ENCODE measurements around the gene CHAF1A.

CHAF1A gene

GRCh38 chr19:4366666-4367335 lies 35.6 kb upstream of the CHAF1A start:
- no peak for DNase-seq (ENCODE audit: low read depth, low spot score)

DNA sequence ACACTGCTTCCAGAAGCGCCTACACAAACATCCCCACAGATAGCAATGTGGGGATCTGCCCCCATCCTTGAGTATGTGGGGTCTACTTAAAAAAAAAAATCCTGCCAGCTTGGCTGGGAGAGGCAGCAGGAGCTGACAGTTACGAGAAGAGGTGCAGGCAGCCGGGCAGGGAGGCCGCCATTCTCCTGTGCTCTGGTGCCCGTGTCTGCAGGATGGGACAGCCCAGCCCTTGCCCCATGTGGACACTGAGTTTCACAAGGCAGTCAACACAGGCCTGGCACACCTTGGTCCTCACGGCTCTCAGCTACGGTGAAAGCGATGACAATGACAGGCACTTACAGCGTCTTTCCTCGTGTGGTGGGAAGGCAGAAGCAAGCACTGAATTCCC lies 35.1 kb upstream of the CHAF1A start:
- DNase-seq (ENCODE audit: low read depth, low spot score), result no peak

- DNase-seq (ENCODE audit: low read depth, low spot score), result no peak
Measured at GRCh38 chr19:4367781-4368127, 34.7 kb upstream of the CHAF1A start.

- no peak for DNase-seq (ENCODE audit: low read depth, low spot score)
Measured at GRCh38 chr19:4368128-4368820, 34.2 kb upstream of the CHAF1A start.

DNA sequence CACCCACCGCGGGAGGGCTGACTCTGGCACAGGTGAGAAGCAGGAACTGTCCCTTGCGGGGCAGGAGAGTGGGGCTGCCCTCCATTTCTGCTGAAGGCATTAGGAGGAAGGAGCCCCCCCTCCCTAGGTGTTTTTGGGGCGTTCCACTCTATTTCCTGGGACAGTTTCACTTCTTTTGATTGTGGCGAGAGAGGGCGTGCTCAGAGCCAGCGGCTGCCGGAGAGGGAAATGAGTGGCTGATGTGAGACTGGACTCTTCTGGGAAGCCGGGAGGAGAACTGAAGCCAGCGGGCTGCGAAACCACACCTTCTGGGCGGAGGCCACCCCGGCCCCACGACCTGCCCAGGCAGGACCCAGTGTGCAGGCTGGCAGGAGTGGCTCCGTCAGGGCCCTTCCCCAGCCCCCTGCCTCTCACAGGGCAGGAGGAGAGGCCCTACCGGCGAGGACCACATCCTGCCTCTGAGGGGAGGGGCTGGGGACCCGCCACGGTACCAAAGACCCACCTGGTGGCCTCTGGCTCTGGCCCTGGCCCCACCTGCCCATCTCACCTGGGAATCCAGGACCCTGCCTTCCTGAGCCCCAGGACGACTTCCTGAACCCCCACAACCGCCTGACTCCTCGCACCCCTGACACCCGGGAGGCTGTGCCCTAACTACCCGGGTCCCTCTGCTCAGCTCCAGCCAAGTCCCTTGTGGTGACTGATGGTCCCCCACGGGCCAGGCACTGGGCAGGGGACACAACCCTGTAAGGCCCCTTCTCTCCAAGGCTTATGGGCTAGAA lies 33.1 kb upstream of the CHAF1A start:
- DNase-seq (ENCODE audit: low read depth, low spot score), result no peak

GRCh38 chr19:4369888-4370260 lies 32.6 kb upstream of the CHAF1A start:
- DNase-seq (ENCODE audit: low read depth, low spot score), result no peak

DNA sequence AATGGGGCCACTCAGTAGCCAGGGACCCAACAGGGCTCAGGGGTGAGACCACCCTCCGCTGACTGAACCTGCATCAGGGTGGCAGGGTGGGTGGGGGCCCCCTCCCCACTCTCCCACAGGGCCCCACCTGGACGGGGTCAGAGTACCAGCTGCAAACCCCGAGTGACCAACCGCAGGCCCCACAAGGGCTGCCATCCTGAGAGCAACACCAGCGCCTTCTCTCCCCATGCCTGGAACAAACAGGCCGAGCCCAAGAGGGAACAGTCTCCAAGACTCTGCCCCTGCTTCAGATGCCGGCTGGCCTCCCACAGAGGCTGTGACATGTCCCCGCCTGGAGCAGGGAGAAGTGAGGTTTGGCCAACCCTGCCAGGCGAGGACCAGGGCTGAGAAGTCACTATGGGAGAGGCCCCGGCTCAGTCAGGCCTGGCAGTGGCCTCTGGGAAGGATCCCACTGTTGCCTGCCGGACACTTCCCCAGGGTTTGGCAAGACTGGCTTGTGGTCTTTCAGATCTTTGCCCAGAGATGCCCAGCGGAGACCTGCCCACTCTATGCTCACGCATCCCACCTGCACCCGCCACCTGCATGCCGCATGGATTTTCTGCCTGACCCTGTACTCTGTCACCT lies 31.9 kb upstream of the CHAF1A start:
- no peak for DNase-seq (ENCODE audit: low read depth, low spot score)

DNA sequence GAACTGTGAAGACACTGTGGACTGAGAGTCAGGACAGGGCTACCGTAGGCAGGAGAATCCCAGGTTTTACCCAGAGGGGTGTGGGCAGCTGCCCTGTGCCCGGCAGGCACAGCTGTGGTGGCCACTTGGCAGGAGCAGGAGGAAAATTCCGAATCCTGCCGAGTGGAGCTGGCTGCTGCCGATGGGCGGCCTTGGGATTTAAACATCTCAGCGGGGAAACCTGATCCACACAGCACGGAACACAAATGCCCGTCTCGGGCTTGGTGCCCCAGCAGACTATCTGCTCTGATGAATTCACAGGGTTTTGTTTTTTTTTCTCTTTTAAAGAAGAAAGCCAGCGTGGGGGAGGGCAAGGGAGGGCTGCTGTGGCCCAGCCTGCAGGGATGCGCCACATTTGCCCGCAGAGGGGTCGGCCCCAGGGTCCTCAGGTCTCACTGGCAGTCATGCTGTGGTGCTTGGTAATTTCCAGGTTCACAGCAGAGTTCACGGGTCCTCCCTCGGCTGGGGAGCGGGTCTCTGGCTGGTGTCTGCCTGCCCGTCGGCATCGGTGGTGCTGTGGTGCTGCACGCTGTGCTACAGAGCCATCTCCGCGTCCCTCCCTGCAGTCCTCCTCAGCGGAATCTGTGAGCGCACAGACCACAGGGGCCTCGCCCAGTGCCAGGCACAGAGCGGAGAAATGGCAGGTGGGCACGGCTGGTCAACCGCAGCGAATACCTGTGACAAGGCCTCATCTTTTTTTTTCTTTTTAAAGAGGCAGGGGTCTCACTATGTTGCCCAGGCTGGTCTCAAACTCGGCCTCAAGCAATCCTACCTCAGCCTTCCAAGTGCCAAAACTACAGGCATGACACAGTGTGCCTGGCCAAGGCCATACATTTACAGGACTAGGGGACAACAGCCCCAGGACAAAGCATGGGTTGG lies 30.9 kb upstream of the CHAF1A start:
- DNase-seq (ENCODE audit: low read depth, low spot score), result no peak

DNA sequence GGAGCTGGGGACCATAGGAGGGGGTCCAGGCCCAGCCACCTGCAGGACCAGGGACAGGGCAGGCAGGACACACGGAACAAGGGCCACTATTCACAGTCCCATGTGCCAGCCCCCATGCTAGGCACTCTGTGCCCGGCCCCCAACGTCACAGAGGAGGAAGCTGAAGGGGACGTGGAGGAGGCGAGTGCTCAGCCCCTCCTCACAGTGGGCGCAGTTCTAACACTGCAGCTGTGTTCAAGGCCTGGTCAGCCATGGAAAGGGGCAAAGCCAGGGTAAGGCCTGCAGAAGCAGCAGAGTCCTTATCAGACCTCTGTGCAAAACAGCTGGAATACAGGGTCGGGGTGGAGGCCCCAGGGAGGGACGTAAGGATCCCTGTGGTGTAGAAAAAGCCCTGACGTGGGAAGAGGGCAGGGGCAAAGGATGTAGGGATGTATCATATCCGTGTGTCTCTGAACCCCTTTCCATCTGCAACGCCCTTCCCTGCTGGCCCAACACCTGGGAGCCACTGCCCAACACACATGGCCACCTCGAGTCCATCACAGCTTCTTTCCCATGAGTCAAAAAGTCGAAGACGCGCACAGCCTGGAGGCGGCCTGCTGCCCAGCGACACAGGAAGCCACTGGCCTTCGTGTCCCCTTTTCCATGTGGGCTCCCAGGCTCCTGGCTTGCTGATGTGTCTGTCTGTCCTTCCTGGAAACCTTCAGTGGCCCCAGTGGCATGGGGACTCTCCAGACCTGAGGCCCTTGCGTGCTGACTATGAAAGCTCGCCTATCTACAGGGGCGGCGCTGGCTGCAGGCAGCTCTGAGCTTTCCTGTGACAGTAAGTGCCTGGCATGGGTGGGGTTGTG lies 30.1 kb upstream of the CHAF1A start:
- no peak for DNase-seq (ENCODE audit: low read depth, low spot score)

- no peak for DNase-seq (ENCODE audit: low read depth, low spot score)
Measured at GRCh38 chr19:4373013-4373367, 29.4 kb upstream of the CHAF1A start.

DNA sequence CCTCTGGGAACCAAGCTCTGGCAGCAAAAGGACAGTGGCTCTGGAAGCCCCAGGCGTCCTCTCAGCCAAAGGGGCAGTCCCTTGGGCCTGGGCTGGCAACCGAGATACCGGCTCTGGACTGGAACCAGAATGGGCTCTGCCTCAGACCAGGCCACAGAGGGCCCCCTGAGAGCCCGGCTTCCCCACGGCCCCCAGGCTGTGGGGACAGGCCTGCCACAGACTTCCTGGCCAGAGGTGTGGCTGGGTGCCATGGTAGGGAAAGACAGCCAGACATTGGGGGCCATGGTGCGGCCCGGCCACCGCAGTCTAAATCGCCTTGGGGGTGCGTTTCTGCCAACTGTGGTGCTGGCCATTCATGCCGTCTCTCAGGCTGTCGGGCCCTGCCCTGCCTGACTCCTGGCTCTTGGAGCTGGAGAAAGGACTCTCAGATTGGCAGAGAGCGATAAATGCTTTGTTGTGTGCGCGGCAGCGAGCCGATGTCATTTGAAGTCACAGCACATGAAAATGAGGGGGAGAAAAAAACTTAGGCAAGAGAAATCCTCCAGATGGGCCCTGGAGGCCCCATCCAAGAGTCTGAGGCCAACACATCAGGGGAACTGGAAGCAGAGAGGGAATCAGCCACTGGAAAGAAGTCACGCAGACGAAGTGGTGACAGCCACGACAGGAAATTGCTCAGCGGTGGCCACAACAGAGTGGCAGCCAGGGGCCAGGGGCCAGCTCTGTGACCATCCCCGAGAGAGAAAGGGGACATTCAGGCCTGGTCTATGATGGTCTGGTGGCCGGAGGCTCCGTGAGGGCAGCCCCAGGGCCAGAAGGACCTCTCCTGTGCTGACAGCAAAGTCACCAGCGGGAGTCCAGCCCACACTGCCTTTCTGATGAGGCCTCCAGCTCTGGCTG lies 28.6 kb upstream of the CHAF1A start:
- DNase-seq (ENCODE audit: low read depth, low spot score), result no peak

- no peak for DNase-seq (ENCODE audit: low read depth, low spot score)
Measured at GRCh38 chr19:4374498-4375163, 27.8 kb upstream of the CHAF1A start.

GRCh38 chr19:4375164-4376027 lies 27.0 kb upstream of the CHAF1A start:
- no peak for DNase-seq (ENCODE audit: low read depth, low spot score)

GRCh38 chr19:4376028-4376670 lies 26.3 kb upstream of the CHAF1A start:
- no peak for DNase-seq (ENCODE audit: low read depth, low spot score)

GRCh38 chr19:4376671-4376990 lies 25.8 kb upstream of the CHAF1A start:
- DNase-seq (ENCODE audit: low read depth, low spot score), result no peak

- DNase-seq (ENCODE audit: low read depth, low spot score), result no peak
Measured at GRCh38 chr19:4376991-4377781, 25.3 kb upstream of the CHAF1A start.

DNA sequence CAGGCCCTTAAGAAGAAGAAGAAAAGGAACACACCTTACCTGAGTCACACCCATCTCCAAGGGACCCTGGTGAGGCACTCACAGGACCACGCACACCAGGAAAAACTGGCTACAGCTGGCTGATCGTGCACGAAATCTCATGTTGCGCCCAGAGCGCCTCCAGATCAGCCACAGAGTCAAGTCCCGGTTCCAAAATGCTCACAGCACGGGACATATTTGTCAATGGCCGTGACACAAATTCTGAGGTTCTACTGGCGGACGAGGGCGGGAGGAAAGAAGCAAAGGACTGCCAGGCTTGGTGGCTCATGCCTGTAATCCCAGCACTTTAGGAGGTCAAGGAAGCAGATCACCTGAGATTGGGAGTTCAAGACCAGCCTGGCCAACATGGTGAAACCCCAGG lies 23.6 kb upstream of the CHAF1A start:
- no peak for DNase-seq (ENCODE audit: low read depth, low spot score)

All from iPS DF 19.7 (cell line).